GM12878 (cell line): ENCODE measurements around the gene COL9A1. TPM values are rescaled to one million over a fixed set of nuclear protein-coding genes. Genes with fewer than 3 reads are reported as not detected.
"Not testable (repeated sequence)": the region's sequence is repeated elsewhere in the genome, so short reads cannot be mapped to it uniquely, and the experiment has no call there.

Experiments used
- ATAC-seq: fragments of 200-7000 bp; cut with Tn5 transposase; 3 replicates; pipeline ENCODE4 v1.9.1; 2020; ENCODE audit warnings: mild to moderate bottlenecking, moderate library complexity
- BruUV-seq: library from RNA; stranded (reverse); fragments of 400-500 nt; replicated peaks from 2 replicates; lab custom pipeline; 2021; lab: Mats Ljungman, UMichigan
- CTCF ChIA-PET: fragments of 300-600 bp; sonication (Branson Sonifier 250); formaldehyde crosslinking; extraction: SDS; loops from one replicate; lab custom pipeline; 2021; ENCODE audit warnings: inconsistent platforms; lab: Yijun Ruan, JAX
- POLR2A ChIA-PET: fragments of 350-600 bp; formaldehyde crosslinking; extraction: SDS; loops from one replicate; lab custom pipeline; 2021; ENCODE audit warnings: inconsistent platforms; lab: Charles Lee
- RAD21 ChIA-PET: fragments of 300-600 bp; sonication (Branson Sonifier 250); formaldehyde crosslinking; loops from one replicate; lab custom pipeline; 2023; ENCODE audit warnings: antibody characterized with exemption; ENCODE audit not compliant: unreplicated experiment; lab: Charles Lee
- SMC1A ChIA-PET: fragments of 300-600 bp; sonication (Branson Sonifier 250); formaldehyde crosslinking; loops from one replicate; lab custom pipeline; 2023; ENCODE audit not compliant: unreplicated experiment, uncharacterized antibody; lab: Charles Lee
- DNase-seq: peaks from one replicate; pipeline ENCODE4 v3.0.0-alpha.2; 2011; ENCODE audit warnings: low read depth, low spot score
- FAIRE-seq: peaks from 3 replicates; lab custom pipeline; 2011; peaks lifted over from hg19 to GRCh38; lab: Jason Lieb, UNC
- H2AFZ ChIP-seq: 2 replicates; pipeline ENCODE4 v1.6.0; 2011; ENCODE audit warnings: low read depth, low read length, control low read depth; ENCODE audit not compliant: control insufficient read depth
- H3K27ac ChIP-seq: 2 replicates; pipeline ENCODE4 v1.5.1; 2011; ENCODE audit warnings: control low read depth; ENCODE audit not compliant: control insufficient read depth, insufficient read depth
- H3K27me3 ChIP-seq, 2 experiments: replicated peaks in 1 of 2; 2 replicates each; pipeline versions ENCODE4 v1.6.0 to v1.6.1; 2011; ENCODE audit warnings: low read length in 1 of 2; ENCODE audit not compliant: control insufficient read depth in 2 of 2, insufficient read depth in 2 of 2
- H3K36me3 ChIP-seq, 2 experiments: 2 replicates each; pipeline ENCODE4 v1.5.1; 2011; ENCODE audit warnings: low read length in 1 of 2; ENCODE audit not compliant: control insufficient read depth in 2 of 2, insufficient read depth in 2 of 2
- H3K4me1 ChIP-seq: 2 replicates; pipeline ENCODE4 v1.6.1; 2011; ENCODE audit warnings: mild to moderate bottlenecking, low read length, moderate library complexity, mixed read lengths; ENCODE audit not compliant: control insufficient read depth, insufficient read depth
- H3K4me2 ChIP-seq: 2 replicates; pipeline ENCODE4 v1.6.0; 2011; ENCODE audit warnings: control low read depth; ENCODE audit not compliant: control insufficient read depth, insufficient read depth
- H3K4me3 ChIP-seq: fragments of 200-600 bp; sonication (generic); 2 replicates; pipeline ENCODE4 v1.5.1; 2016
- H3K79me2 ChIP-seq: 2 replicates; pipeline ENCODE4 v1.6.0; 2011; ENCODE audit warnings: low read length; ENCODE audit not compliant: control insufficient read depth, insufficient read depth
- H3K9ac ChIP-seq: 2 replicates; pipeline ENCODE4 v1.8.0; 2011; ENCODE audit warnings: low read length, control low read depth, mixed read lengths; ENCODE audit not compliant: control insufficient read depth, insufficient read depth
- H3K9me3 ChIP-seq: replicated peaks from 3 replicates; pipeline ENCODE4 v1.5.1; 2011; ENCODE audit warnings: mild to moderate bottlenecking, low read length; ENCODE audit not compliant: control insufficient read depth, insufficient read depth
- H4K20me1 ChIP-seq: 2 replicates; pipeline ENCODE4 v1.6.0; 2011; ENCODE audit not compliant: control insufficient read depth, insufficient read depth
- E2F8 ChIP-seq: fragments of 450-650 bp; IDR thresholded peaks from 2 replicates; pipeline ENCODE4 v1.6.1; 2018; ENCODE audit warnings: mild to moderate bottlenecking, low read depth, moderate library complexity; ENCODE audit not compliant: partially characterized antibody
- MEF2A ChIP-seq: IDR thresholded peaks from 2 replicates; pipeline ENCODE4 v1.6.1; 2011; ENCODE audit warnings: low read depth, mild to moderate bottlenecking, low read length, moderate library complexity; ENCODE audit not compliant: insufficient read depth
- POLR2A ChIP-seq: IDR thresholded peaks from 2 replicates; pipeline ENCODE4 v1.6.1; 2011; ENCODE audit warnings: low read depth, mild to moderate bottlenecking, low read length
- TAF1 ChIP-seq: IDR thresholded peaks from 2 replicates; pipeline ENCODE4 v1.6.1; 2011; ENCODE audit warnings: mild to moderate bottlenecking, low read depth, low read length, borderline replicate concordance
- WGBS: methylation state at CpG from one replicate; pipeline ENCODE4 v1.1.6; 2016; ENCODE audit warnings: low lambda C conversion rate; ENCODE audit not compliant: insufficient replicate concordance, insufficient coverage; ENCODE audit errors: missing lambda C conversion rate; 5-methylcytosine and 5-hydroxymethylcytosine counted together
- in situ Hi-C: fragments of 300-500 bp; cut with MboI; formaldehyde crosslinking; loops from 9 replicates; pipeline ENCODE4 v1.14.3; 2018; ENCODE audit warnings: mixed read lengths
- intact Hi-C: fragments of 100-400 bp; cut with micrococcal nuclease; formaldehyde crosslinking; loops from one replicate; pipeline ENCODE4 v1.14.2; 2022; ENCODE audit not compliant: unreplicated experiment
- polyA plus RNA-seq, 11 experiments: library from polyadenylated mRNA; depleted of rRNA in 4 of 11; unstranded in 6 of 11; stranded (reverse) in 5 of 11; fragments of >200 nt; fragmentation: Nextera tagmentation in 4 of 11; fragmentation: Illumina TruSeq in 1 of 11; extraction: Ambion mirVana in 4 of 11; extraction: Trizol in 1 of 11; gene quantifications; 1 replicate in 1 of 11; 2 replicates in 10 of 11; pipeline versions ENCODE4 v1.2.1 to v1.2.3, GENCODE V29; 2011 to 2016; ENCODE audit warnings: inconsistent platforms in 2 of 11, missing spikeins in 2 of 11, low read depth in 1 of 11
- total RNA-seq, 4 experiments: library from RNA; depleted of rRNA in 3 of 4; stranded (reverse); fragments of >200 nt in 3 of 4; fragmentation: Illumina TruSeq in 1 of 4; extraction: Trizol in 1 of 4; gene quantifications; 2 replicates each; pipeline versions ENCODE4 v1.2.1 to v1.2.3, GENCODE V29; 2013 to 2021

COL9A1 gene
- total and polyA plus RNA-seq, 10 of the 15 experiments (the other 5 are each of a cell fraction or from before 2014, with no cell fraction given): not detected

GRCh38 chr6:70343313-70343712, 40.4 kb upstream of the COL9A1 start:
- RAD21 ChIA-PET: no interaction called here
- H3K27me3 ChIP-seq: no peaks in the 10 kb centered on the region; a peak in 3 of 4 replicates

GRCh38 chr6:70339810-70340209, 36.9 kb upstream of the COL9A1 start:
- H3K9ac ChIP-seq, RAD21 ChIA-PET, H3K9me3 ChIP-seq, H3K4me3 ChIP-seq, H3K27ac ChIP-seq, DNase-seq, H2AFZ ChIP-seq, H3K27me3 ChIP-seq, BruUV-seq, H3K4me1 ChIP-seq, CTCF ChIA-PET, in situ Hi-C loops, intact Hi-C loops, POLR2A ChIA-PET, FAIRE-seq, H3K36me3 ChIP-seq, ATAC-seq, H3K4me2 ChIP-seq, SMC1A ChIA-PET, H4K20me1 ChIP-seq, H3K79me2 ChIP-seq: not testable (repeated sequence)
- WGBS: 95% methylated on average over 2 of the region's 2 CpGs

More at GRCh38 chr6:70343313-70343712, 40.4 kb upstream of the COL9A1 start:
- H2AFZ ChIP-seq: no peak overlapping the region
- ATAC-seq: no peak
- ChIA-PET CTCF (no interaction called here), SMC1A (no interaction called here), POLR2A (no interaction called here)
- H3K9ac ChIP-seq: no peak overlapping the region
- no TSS peak for BruUV-seq
- H3K4me3 ChIP-seq: no peak overlapping the region
- no peak overlapping the region for H3K27ac ChIP-seq
- intact Hi-C loops: no loop called here
- H3K4me2 ChIP-seq: no peak overlapping the region
- TF ChIP-seq POLR2A (no peak), TAF1 (no peak), E2F8 (no peak), MEF2A (no peak)
- FAIRE-seq: no peak
- H3K36me3 ChIP-seq: no peaks in the 10 kb centered on the region
- H3K4me1 ChIP-seq: no peaks in the 10 kb centered on the region
- no peaks in the 10 kb centered on the region for H3K9me3 ChIP-seq
- H4K20me1 ChIP-seq: no peaks in the 10 kb centered on the region
- no peak for DNase-seq
- in situ Hi-C loops: no loop called here
- no peaks in the 10 kb centered on the region for H3K79me2 ChIP-seq
- 37% methylated on average over 2 of the region's 2 CpGs for WGBS
